GM19395 (cell line): ENCODE results near the gene ITPRIPL1.

Experiments
- ATAC-seq: cut with Tn5 transposase; IDR thresholded peaks from one replicate; pipeline ENCODE4 v1.9.1; 2021; ENCODE audit warnings: mild to moderate bottlenecking, moderate library complexity; ENCODE audit not compliant: unreplicated experiment

The ITPRIPL1 gene

DNA sequence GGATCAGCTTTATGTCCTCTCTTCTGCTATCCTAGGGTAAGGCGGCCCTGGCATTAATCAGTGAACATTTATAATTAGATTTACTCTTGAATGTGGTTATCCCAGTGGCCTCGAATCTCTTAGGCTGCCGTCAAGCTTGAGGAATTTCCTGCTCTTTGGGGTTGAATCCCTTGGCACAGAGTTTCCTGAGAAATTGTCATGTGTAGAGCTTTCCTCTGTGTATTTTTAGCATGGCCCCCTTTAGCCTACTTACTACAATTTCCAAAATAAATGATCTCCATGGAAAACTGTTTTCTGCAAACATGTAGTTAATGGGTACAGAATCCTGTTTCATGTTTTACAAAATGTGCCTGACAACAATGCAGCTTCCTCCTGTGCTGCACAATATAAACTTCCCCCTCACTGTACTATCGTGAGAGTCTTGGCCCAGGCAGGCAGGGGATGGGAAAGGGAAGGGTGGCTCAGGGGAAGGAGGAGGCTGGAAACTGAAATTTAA lies 28.5 kb downstream of the ITPRIPL1 start:
- ATAC-seq = no peak

DNA sequence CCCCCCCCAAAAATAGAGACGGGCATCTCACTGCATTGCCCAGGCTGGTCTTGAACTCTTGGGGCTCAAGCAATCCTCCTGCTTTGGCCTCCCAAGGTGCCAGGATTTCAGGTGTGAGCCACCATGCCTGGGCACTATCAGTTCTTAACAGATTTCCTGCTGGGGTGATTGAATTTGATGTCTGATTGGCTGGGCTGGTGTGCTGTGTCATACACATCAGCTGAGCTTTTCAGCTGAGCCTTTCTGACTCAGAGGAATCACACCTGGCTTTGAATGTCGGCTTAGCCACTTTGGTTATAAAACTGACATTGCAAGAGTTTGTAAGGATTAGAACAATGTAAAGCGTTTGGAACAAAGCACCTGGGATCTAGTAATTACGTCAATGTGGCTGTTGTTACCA lies 29.4 kb downstream of the ITPRIPL1 start:
- no peak for ATAC-seq

DNA sequence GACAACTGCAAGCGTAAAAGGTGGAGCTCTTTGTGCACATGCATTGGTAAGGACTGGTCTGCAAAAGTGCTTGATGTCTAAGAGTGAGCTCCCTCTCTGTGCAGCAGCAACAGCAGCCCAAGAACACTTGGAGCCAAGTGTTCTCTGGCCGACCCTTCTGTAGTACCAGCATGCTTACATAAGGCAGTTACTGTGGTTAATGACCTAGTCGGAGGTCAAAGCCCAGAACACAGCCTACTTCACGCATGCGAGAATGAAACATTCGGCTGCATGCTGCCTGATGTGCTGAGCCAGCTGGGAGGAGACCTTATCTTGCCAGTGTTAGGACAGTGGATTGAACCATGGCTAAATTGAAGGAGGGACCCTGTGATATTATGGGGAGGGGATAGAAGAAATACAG lies 31.8 kb downstream of the ITPRIPL1 start:
- no peak for ATAC-seq

DNA sequence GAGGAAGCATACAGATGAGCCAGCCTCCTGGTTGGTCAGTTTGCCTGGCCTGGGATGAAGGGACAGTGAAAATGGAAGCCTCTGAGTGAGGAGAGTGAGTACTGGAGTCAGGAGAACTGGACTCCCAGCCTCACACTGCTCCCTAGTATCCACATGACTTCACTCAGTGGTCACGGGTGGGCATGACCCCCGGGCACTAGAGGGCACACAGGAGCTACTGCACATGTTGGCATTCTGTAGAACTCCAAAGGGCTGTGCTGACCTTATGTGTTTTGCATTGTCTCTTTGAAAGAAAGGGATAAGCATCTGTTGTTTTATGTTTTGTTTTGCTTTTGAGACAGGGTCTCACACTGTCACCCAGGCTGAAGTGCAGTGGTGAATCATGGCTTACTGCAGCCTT lies 34.2 kb downstream of the ITPRIPL1 start:
- ATAC-seq = no peak

DNA sequence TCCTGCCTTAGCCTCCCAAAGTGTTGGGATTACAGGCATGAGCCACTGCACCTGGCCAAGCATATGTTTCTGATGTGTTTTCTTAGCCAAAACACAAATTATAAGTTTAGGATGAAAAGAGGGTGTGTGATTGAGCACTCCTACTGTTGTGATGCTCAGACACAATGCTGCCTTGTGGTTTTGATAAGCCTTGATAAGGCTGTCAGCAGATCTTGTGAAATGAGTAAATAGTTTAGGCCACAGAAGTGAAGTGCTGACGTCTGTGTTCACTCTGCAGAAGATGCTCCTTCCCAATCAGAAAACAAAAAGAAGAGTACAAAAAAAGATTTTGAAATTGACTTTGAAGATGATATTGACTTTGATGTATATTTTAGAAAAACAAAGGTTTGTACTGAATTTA lies 34.7 kb downstream of the ITPRIPL1 start:
- ATAC-seq = no peak

DNA sequence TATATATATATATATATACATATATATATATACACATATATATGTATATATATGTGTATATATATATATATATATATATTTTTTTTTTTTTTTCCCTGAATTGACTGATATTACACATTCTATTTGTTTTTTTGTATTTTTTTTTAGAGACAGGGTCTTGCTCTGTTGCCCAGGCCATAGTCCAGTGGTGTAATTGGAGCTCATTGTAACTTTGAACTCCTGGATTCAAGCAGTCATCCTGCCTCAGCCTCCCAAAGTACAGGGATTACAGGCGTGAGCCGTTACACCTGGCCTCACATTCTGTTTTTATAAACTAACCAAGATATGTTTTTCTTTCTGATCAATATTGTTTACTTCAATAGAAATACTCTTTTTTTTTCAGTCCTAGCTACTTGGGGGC lies 36.6 kb downstream of the ITPRIPL1 start:
- no peak for ATAC-seq

DNA sequence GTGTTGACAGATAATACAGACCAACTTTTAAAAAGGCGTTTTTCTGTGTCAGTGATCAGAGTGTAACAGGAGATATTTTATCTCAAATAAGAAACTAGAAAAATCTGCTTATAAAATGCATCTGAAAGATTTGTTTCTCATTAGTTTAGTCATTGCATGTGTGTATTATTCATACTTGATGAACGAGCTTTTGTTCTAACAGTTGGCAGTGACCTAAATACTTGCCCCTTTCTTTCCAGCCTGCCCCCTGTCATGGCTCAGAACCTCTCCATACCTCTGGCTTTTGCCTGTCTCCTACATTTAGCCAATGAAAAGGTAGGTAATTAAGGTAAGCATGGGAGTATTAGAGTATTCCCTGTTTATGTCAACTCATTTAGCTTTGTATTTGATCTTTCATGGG lies 44.1 kb downstream of the ITPRIPL1 start:
- ATAC-seq = no peak

DNA sequence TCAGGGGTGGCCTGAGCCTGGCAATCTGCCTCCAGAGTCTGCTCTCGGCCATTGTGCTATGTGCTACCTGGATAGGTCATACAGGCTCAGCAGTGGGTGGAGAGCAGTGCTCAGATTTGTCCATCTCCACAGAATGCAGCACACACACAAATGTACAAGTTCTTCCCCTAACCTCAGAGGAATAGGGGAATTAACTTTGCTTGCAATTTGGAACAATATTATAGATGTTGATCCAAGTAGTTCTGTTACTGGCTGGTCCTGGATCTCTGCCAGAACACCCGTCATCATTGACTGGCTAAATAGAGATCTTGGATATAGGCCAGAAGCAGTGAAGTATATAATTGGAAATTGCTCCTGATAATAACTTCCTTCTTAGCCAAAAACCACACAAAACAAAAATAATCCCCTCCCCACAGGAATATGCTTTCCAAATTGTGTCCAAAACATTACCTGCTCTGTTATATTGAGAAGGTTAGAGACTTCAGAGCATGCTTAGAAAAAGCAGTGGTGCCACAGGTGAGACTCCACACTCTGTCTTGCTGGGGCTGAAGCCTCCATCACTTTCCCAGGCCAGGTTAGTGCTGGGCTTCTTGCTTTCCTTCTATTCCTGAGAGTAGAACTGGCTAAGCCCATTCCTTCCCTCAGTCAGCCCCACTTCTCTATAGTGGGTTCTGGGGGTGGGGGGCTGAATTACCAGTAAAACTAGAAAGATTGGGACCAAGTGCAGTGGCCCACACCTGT lies 49.3 kb downstream of the ITPRIPL1 start:
- ATAC-seq = no peak
